HPDE6-E6E7 (cell line): ENCODE data around the gene MTAP.

ENCODE experiments used
- DNase-seq: peaks from one replicate; pipeline ENCODE4 v3.0.0; 2011; ENCODE audit warnings: missing footprints; ENCODE audit errors: extremely low spot score

Gene MTAP

GRCh38 chr9:21852754-21853153 lies 50.3 kb downstream of the MTAP start:
- no peak for DNase-seq

- DNase-seq: no peak
Measured at GRCh38 chr9:21853414-21853813, 51.0 kb downstream of the MTAP start.

- no peak for DNase-seq
Measured at GRCh38 chr9:21854119-21854518, 51.7 kb downstream of the MTAP start.

- DNase-seq: peak; percentile 59
Measured at GRCh38 chr9:21854594-21854993, 52.2 kb downstream of the MTAP start.

GRCh38 chr9:21856301-21857094 lies 54.1 kb downstream of the MTAP start:
- no peak for DNase-seq

GRCh38 chr9:21862871-21863270 lies 60.4 kb downstream of the MTAP start:
- no peak for DNase-seq

- DNase-seq: no peak
Measured at GRCh38 chr9:21864505-21864904, 62.1 kb downstream of the MTAP start.

- no peak for DNase-seq
Measured at GRCh38 chr9:21866302-21866701, 63.9 kb downstream of the MTAP start.

GRCh38 chr9:21871256-21871975 lies 69.0 kb downstream of the MTAP start:
- DNase-seq: no peak

GRCh38 chr9:21872696-21873095 lies 70.3 kb downstream of the MTAP start:
- DNase-seq: no peak

GRCh38 chr9:21873540-21874221 lies 71.2 kb downstream of the MTAP start:
- no peak for DNase-seq

- no peak for DNase-seq
Measured at GRCh38 chr9:21875893-21876292, 73.5 kb downstream of the MTAP start.

- DNase-seq: no peak
Measured at GRCh38 chr9:21883642-21884041, 81.2 kb downstream of the MTAP start.

GRCh38 chr9:21889673-21890072 lies 87.2 kb downstream of the MTAP start:
- no peak for DNase-seq

- no peak for DNase-seq
Measured at GRCh38 chr9:21890696-21891095, 88.3 kb downstream of the MTAP start.

- DNase-seq: no peak
Measured at GRCh38 chr9:21901546-21901945, 99.1 kb downstream of the MTAP start.

- no peak for DNase-seq
Measured at GRCh38 chr9:21902136-21902535, 99.7 kb downstream of the MTAP start.

GRCh38 chr9:21903380-21903965 lies 101.0 kb downstream of the MTAP start:
- DNase-seq: no peak

- DNase-seq: no peak
Measured at GRCh38 chr9:21904371-21904770, 101.9 kb downstream of the MTAP start.

GRCh38 chr9:21904776-21905175 lies 102.3 kb downstream of the MTAP start:
- DNase-seq: no peak

GRCh38 chr9:21906213-21906612 lies 103.8 kb downstream of the MTAP start:
- DNase-seq: no peak

- no peak for DNase-seq
Measured at GRCh38 chr9:21906881-21907280, 104.4 kb downstream of the MTAP start.
